Prostate gland (tissue), 2 donors: ENCODE data around the gene WDFY1. TPM values are rescaled to one million over a fixed set of nuclear protein-coding genes. Genes with fewer than 3 reads are reported as not detected.

Source experiments
- DNase-seq: peaks from one replicate; pipeline ENCODE4 v3.0.0-alpha.2; 2019; ENCODE audit warnings: low spot score
- H3K27ac ChIP-seq, 2 donors: fragments of 200-600 bp; sonication (generic); 2 replicates each; pipeline ENCODE4 v1.5.1; 2017 to 2019
- H3K27me3 ChIP-seq: fragments of 200-600 bp; sonication (generic); replicated peaks from 2 replicates; pipeline ENCODE4 v1.5.1; 2019; ENCODE audit not compliant: insufficient read depth
- H3K36me3 ChIP-seq, 2 donors: fragments of 200-600 bp; sonication (generic); 1 replicate in 1 of 2; 2 replicates in 1 of 2; pipeline versions ENCODE4 v1.5.1 to v1.8.1; 2017 to 2019
- H3K4me1 ChIP-seq: fragments of 200-600 bp; sonication (generic); replicated peaks from 2 replicates; pipeline ENCODE4 v1.5.1; 2019
- H3K4me3 ChIP-seq, 2 donors: fragments of 200-600 bp; sonication (generic); 2 replicates each; pipeline ENCODE4 v1.5.1; 2017 to 2019
- H3K9me3 ChIP-seq: fragments of 200-600 bp; sonication (generic); 2 replicates; pipeline ENCODE4 v1.5.1; 2017
- CTCF ChIP-seq, 4 experiments: fragments of 200-600 bp in 2 of 4; fragments of 450-650 bp in 2 of 4; sonication (generic) in 2 of 4; IDR thresholded peaks; 1 replicate in 3 of 4; 2 replicates in 1 of 4; pipeline ENCODE4 v1.5.1; 2016 to 2019; ENCODE audit warnings: antibody characterized with exemption in 4 of 4, mild to moderate bottlenecking in 2 of 4, moderate library complexity in 2 of 4
- POLR2A ChIP-seq: fragments of 450-650 bp; IDR thresholded peaks from one replicate; pipeline ENCODE4 v1.6.1; 2016; ENCODE audit warnings: antibody characterized with exemption, mild to moderate bottlenecking
- POLR2AphosphoS5 ChIP-seq: sonication (generic); formaldehyde crosslinking; IDR thresholded peaks from one replicate; pipeline ENCODE4 v1.6.1; 2017; ENCODE audit warnings: antibody characterized with exemption
- WGBS: methylation state at CpG from one replicate; pipeline ENCODE4 v1.1.5; 2018; 5-methylcytosine and 5-hydroxymethylcytosine counted together
- intact Hi-C: fragments of 100-400 bp; cut with DNase I; formaldehyde crosslinking; loops from one replicate; pipeline ENCODE4 v1.14.2; 2022
- total RNA-seq, 2 donors: library from RNA; depleted of rRNA; stranded (reverse); fragments of >200 nt; gene quantifications; one replicate each; pipeline ENCODE4 v1.1.0, GENCODE V29; 2016

WDFY1 gene
- total RNA-seq, 2 donors from 2014 or later: 38.8 to 42.9 TPM

- no peak overlapping the region for H3K27ac ChIP-seq
- no peak for DNase-seq
- WGBS: 78% methylated on average over 11 of the region's 11 CpGs
- no peak overlapping the region for H3K4me3 ChIP-seq
- intact Hi-C loops: no loop called here
- no peaks in the 10 kb centered on the region for H3K4me1 ChIP-seq
- H3K36me3 ChIP-seq: no peaks in the 10 kb centered on the region
- H3K27me3 ChIP-seq: no peaks in the 10 kb centered on the region
- no peaks in the 10 kb centered on the region for H3K9me3 ChIP-seq
- TF ChIP-seq POLR2A: no peak
- no peak for TF ChIP-seq CTCF (IDR thresholded peaks at IDR 0.05)
- TF ChIP-seq POLR2AphosphoS5: no peak
Measured at GRCh38 chr2:223918671-223919134, 26.4 kb downstream of the WDFY1 start.

GRCh38 chr2:223916181-223916920, 28.8 kb downstream of the WDFY1 start:
- H3K27me3 ChIP-seq: no peaks in the 10 kb centered on the region
- H3K9me3 ChIP-seq: no peaks in the 10 kb centered on the region
- TF ChIP-seq POLR2AphosphoS5 (no peak), CTCF (IDR thresholded peaks at IDR 0.05) (no peak), POLR2A (no peak)
- no peak overlapping the region for H3K27ac ChIP-seq
- intact Hi-C loops: no loop called here
- H3K4me3 ChIP-seq: no peak overlapping the region
- H3K36me3 ChIP-seq: no peaks in the 10 kb centered on the region
- no peaks in the 10 kb centered on the region for H3K4me1 ChIP-seq
- DNase-seq: no peak
- WGBS: 91% methylated on average over 8 of the region's 8 CpGs

GRCh38 chr2:223915071-223915470, 30.1 kb downstream of the WDFY1 start:
- no peak for DNase-seq
- H3K4me1 ChIP-seq: no peaks in the 10 kb centered on the region
- WGBS: 97% methylated on average over 3 of the region's 3 CpGs
- TF ChIP-seq CTCF (IDR thresholded peaks at IDR 0.05) (no peak), POLR2AphosphoS5 (no peak), POLR2A (no peak)
- no peaks in the 10 kb centered on the region for H3K9me3 ChIP-seq
- no peaks in the 10 kb centered on the region for H3K36me3 ChIP-seq
- intact Hi-C loops: no loop called here
- no peak overlapping the region for H3K27ac ChIP-seq
- H3K27me3 ChIP-seq: no peaks in the 10 kb centered on the region
- H3K4me3 ChIP-seq: no peak overlapping the region

GRCh38 chr2:223914324-223914723, 30.8 kb downstream of the WDFY1 start:
- no peak overlapping the region for H3K27ac ChIP-seq
- intact Hi-C loops: no loop called here
- no peaks in the 10 kb centered on the region for H3K36me3 ChIP-seq
- no peak for DNase-seq
- no peaks in the 10 kb centered on the region for H3K4me1 ChIP-seq
- TF ChIP-seq POLR2A (no peak), CTCF (IDR thresholded peaks at IDR 0.05) (no peak), POLR2AphosphoS5 (no peak)
- H3K27me3 ChIP-seq: no peaks in the 10 kb centered on the region
- no peaks in the 10 kb centered on the region for H3K9me3 ChIP-seq
- H3K4me3 ChIP-seq: no peak overlapping the region
